H9 (cell line): ENCODE data around the gene VPREB3. TPM values are rescaled to one million over a fixed set of nuclear protein-coding genes. Genes with fewer than 3 reads are reported as not detected.

Experiments
- DNase-seq: peaks from one replicate; pipeline ENCODE4 v3.0.0-alpha.2; 2017
- H2AFZ ChIP-seq: one replicate; pipeline ENCODE4 v1.6.1; 2013; ENCODE audit warnings: mild to moderate bottlenecking, low read length, control low read depth, moderate library complexity
- H2AK5ac ChIP-seq: 2 replicates; pipeline ENCODE4 v1.6.1; 2013; ENCODE audit warnings: low read length, control low read depth, mixed read lengths; ENCODE audit not compliant: insufficient read length
- H2BK120ac ChIP-seq: one replicate; pipeline ENCODE4 v1.6.1; 2013; ENCODE audit warnings: low read depth, mild to moderate bottlenecking, low read length, control low read depth, inconsistent platforms; ENCODE audit not compliant: poor library complexity, severe bottlenecking
- H2BK12ac ChIP-seq: 2 replicates; pipeline ENCODE4 v1.6.1; 2013; ENCODE audit warnings: low read length, control low read depth, mixed read lengths, low read depth; ENCODE audit not compliant: insufficient read length
- H2BK15ac ChIP-seq: 2 replicates; pipeline ENCODE4 v1.6.1; 2013; ENCODE audit warnings: low read depth, low read length, control low read depth
- H2BK20ac ChIP-seq: one replicate; pipeline ENCODE4 v1.6.1; 2013; ENCODE audit warnings: low read depth, mild to moderate bottlenecking, low read length, control low read depth, inconsistent platforms; ENCODE audit not compliant: poor library complexity, severe bottlenecking
- H2BK5ac ChIP-seq: 2 replicates; pipeline ENCODE4 v1.6.1; 2013; ENCODE audit warnings: low read length, control low read depth, mixed read lengths; ENCODE audit not compliant: insufficient read length
- H3K14ac ChIP-seq: 2 replicates; pipeline ENCODE4 v1.6.1; 2013; ENCODE audit warnings: low read length, control low read depth; ENCODE audit not compliant: insufficient read depth
- H3K18ac ChIP-seq: 2 replicates; pipeline ENCODE4 v1.6.1; 2013; ENCODE audit warnings: low read depth, mild to moderate bottlenecking, mixed read lengths, low read length, control low read depth; ENCODE audit not compliant: insufficient read length
- H3K23ac ChIP-seq: 2 replicates; pipeline ENCODE4 v1.6.1; 2013; ENCODE audit warnings: low read length, control low read depth, mixed read lengths, low read depth; ENCODE audit not compliant: insufficient read length
- H3K23me2 ChIP-seq: 2 replicates; pipeline ENCODE4 v1.6.1; 2013; ENCODE audit warnings: low read depth, mild to moderate bottlenecking, mixed read lengths, low read length, control low read depth; ENCODE audit not compliant: insufficient read length, poor library complexity, severe bottlenecking
- H3K27ac ChIP-seq: 2 replicates; pipeline ENCODE4 v1.5.1; 2013; ENCODE audit warnings: low read length, control low read depth, mixed read lengths, low read depth; ENCODE audit not compliant: insufficient read length
- H3K27me3 ChIP-seq: 2 replicates; pipeline ENCODE4 v1.6.1; 2013; ENCODE audit warnings: low read length, control low read depth, inconsistent platforms; ENCODE audit not compliant: insufficient read depth
- H3K4ac ChIP-seq: 2 replicates; pipeline ENCODE4 v1.6.1; 2013; ENCODE audit warnings: low read depth, mild to moderate bottlenecking, control low read depth, inconsistent platforms, low read length, moderate library complexity
- H3K4me1 ChIP-seq: 2 replicates; pipeline ENCODE4 v1.6.1; 2013; ENCODE audit warnings: low read length, control low read depth, inconsistent platforms; ENCODE audit not compliant: insufficient read depth
- H3K4me2 ChIP-seq: 2 replicates; pipeline ENCODE4 v1.6.1; 2013; ENCODE audit warnings: low read length, control low read depth, mixed read lengths; ENCODE audit not compliant: insufficient read length, insufficient read depth
- H3K56ac ChIP-seq: 2 replicates; pipeline ENCODE4 v1.6.1; 2013; ENCODE audit warnings: low read depth, mild to moderate bottlenecking, mixed read lengths, low read length, control low read depth; ENCODE audit not compliant: insufficient read length
- H3K79me1 ChIP-seq: 2 replicates; pipeline ENCODE4 v1.6.1; 2013; ENCODE audit warnings: low read depth, mild to moderate bottlenecking, moderate library complexity, low read length, control low read depth, inconsistent platforms; ENCODE audit not compliant: insufficient read depth, poor library complexity, severe bottlenecking
- H3K79me2 ChIP-seq: 2 replicates; pipeline ENCODE4 v1.6.1; 2013; ENCODE audit warnings: low read length, control low read depth, inconsistent platforms; ENCODE audit not compliant: insufficient read depth
- H3K9ac ChIP-seq: 2 replicates; pipeline ENCODE4 v1.6.1; 2013; ENCODE audit warnings: low read length, control low read depth, mixed read lengths; ENCODE audit not compliant: insufficient read length; ENCODE audit errors: extremely low read depth
- H3K9me3 ChIP-seq: one replicate; pipeline ENCODE4 v1.6.1; 2013; ENCODE audit warnings: low read depth, low read length, inconsistent platforms; ENCODE audit not compliant: control insufficient read depth
- H3T11ph ChIP-seq: one replicate; pipeline ENCODE4 v1.6.1; 2013; ENCODE audit warnings: mild to moderate bottlenecking, low read length, control low read depth, inconsistent platforms
- H4K20me1 ChIP-seq: one replicate; pipeline ENCODE4 v1.6.1; 2013; ENCODE audit not compliant: control insufficient read depth, insufficient read length, insufficient read depth
- H4K5ac ChIP-seq: 2 replicates; pipeline ENCODE4 v1.6.1; 2013; ENCODE audit warnings: low read depth, mild to moderate bottlenecking, mixed read lengths, low read length, control low read depth; ENCODE audit not compliant: insufficient read length
- H4K8ac ChIP-seq: replicated peaks from 2 replicates; pipeline ENCODE4 v1.6.1; 2013; ENCODE audit warnings: low read length, control low read depth, mixed read lengths, low read depth; ENCODE audit not compliant: insufficient read length
- H4K91ac ChIP-seq: 2 replicates; pipeline ENCODE4 v1.6.1; 2013; ENCODE audit warnings: low read depth, mild to moderate bottlenecking, moderate library complexity, mixed read lengths, low read length, control low read depth; ENCODE audit not compliant: insufficient read length
- H3K27ac Mint-ChIP-seq, 3 experiments: 2 replicates in 2 of 3; 3 replicates in 1 of 3; pipeline ENCODE4 v1.8.0; 2020 to 2021; ENCODE audit warnings: mixed read lengths in 3 of 3, mild to moderate bottlenecking in 1 of 3, moderate library complexity in 1 of 3
- H3K27me3 Mint-ChIP-seq: 2 replicates; pipeline ENCODE4 v1.8.0; 2021; ENCODE audit warnings: low read depth, mild to moderate bottlenecking, moderate library complexity, mixed read lengths
- H3K36me3 Mint-ChIP-seq, 3 experiments: 2 replicates in 2 of 3; 3 replicates in 1 of 3; pipeline ENCODE4 v1.8.0; 2020 to 2021; ENCODE audit warnings: low read depth in 3 of 3, mixed read lengths in 3 of 3; ENCODE audit not compliant: insufficient read depth in 1 of 3
- H3K4me1 Mint-ChIP-seq, 2 experiments: 2 replicates each; pipeline ENCODE4 v1.8.0; 2020; ENCODE audit warnings: mixed read lengths in 2 of 2
- H3K4me3 Mint-ChIP-seq, 2 experiments: 2 replicates in 1 of 2; 3 replicates in 1 of 2; pipeline ENCODE4 v1.8.0; 2020 to 2021; ENCODE audit warnings: mild to moderate bottlenecking in 2 of 2, mixed read lengths in 2 of 2, moderate library complexity in 1 of 2
- H3K9me3 Mint-ChIP-seq, 2 experiments: 2 replicates in 1 of 2; 3 replicates in 1 of 2; pipeline ENCODE4 v1.8.0; 2020; ENCODE audit warnings: mild to moderate bottlenecking in 2 of 2, mixed read lengths in 2 of 2, moderate library complexity in 1 of 2
- WGBS: extraction: QIAGEN DNeasy Blood & Tissue Kit; methylation state at CpG from one replicate; pipeline ENCODE4 v1.1.7; 2013; ENCODE audit warnings: missing lambda C conversion rate, low lambda C conversion rate, mixed read lengths; ENCODE audit not compliant: insufficient read length; ENCODE audit errors: extremely low coverage; 5-methylcytosine and 5-hydroxymethylcytosine counted together
- total RNA-seq: library from RNA; stranded (reverse); gene quantifications from 2 replicates; pipeline ENCODE4 v1.2.1, GENCODE V29; 2021
- TF ChIP-seq, protein P1 (sequence below): fragments of 200-600 bp; sonication (generic); conservative IDR thresholded peaks from 3 replicates; pipeline ENCODE4 v1.8.0; 2021; ENCODE audit warnings: antibody characterized with exemption, mild to moderate bottlenecking

VPREB3 gene
- total RNA-seq, 1 experiment from 2014 or later, result 0.50 TPM

GRCh38 chr22:23722160-23722559, 32.1 kb downstream of the VPREB3 start:
- H4K5ac ChIP-seq, result no peak overlapping the region
- no peak overlapping the region for H2BK15ac ChIP-seq
- H3K4me1 ChIP-seq, result no peaks in the 10 kb centered on the region
- WGBS, result no CpG with 5 or more reads among the region's 4 CpGs
- no peak overlapping the region for H2BK20ac ChIP-seq
- H4K91ac ChIP-seq, result no peak overlapping the region
- no peak overlapping the region for H3K23ac ChIP-seq
- no peaks in the 10 kb centered on the region for H4K20me1 ChIP-seq
- no peak overlapping the region for H2BK12ac ChIP-seq
- no peak overlapping the region for H3K4me2 ChIP-seq
- H3K23me2 ChIP-seq, result no peaks in the 10 kb centered on the region
- H3K27ac ChIP-seq, result no peak overlapping the region
- no peak overlapping the region for H2BK5ac ChIP-seq
- H3K56ac ChIP-seq, result no peak overlapping the region
- H3K27me3 ChIP-seq, result no peaks in the 10 kb centered on the region
- no peak overlapping the region for H3K18ac ChIP-seq
- no peaks in the 10 kb centered on the region for H3K79me2 ChIP-seq
- TF ChIP-seq, protein P1, sequence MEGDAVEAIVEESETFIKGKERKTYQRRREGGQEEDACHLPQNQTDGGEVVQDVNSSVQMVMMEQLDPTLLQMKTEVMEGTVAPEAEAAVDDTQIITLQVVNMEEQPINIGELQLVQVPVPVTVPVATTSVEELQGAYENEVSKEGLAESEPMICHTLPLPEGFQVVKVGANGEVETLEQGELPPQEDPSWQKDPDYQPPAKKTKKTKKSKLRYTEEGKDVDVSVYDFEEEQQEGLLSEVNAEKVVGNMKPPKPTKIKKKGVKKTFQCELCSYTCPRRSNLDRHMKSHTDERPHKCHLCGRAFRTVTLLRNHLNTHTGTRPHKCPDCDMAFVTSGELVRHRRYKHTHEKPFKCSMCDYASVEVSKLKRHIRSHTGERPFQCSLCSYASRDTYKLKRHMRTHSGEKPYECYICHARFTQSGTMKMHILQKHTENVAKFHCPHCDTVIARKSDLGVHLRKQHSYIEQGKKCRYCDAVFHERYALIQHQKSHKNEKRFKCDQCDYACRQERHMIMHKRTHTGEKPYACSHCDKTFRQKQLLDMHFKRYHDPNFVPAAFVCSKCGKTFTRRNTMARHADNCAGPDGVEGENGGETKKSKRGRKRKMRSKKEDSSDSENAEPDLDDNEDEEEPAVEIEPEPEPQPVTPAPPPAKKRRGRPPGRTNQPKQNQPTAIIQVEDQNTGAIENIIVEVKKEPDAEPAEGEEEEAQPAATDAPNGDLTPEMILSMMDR, result no peak
- H3K9me3 ChIP-seq, result no peaks in the 10 kb centered on the region
- no peak overlapping the region for H4K8ac ChIP-seq
- no peak overlapping the region for H3K4ac ChIP-seq
- Mint-ChIP-seq H3K27ac (no peak overlapping the region), H3K4me3 (no peak overlapping the region), H3K9me3 (no peaks in the 10 kb centered on the region), H3K36me3 (no peaks in the 10 kb centered on the region), H3K27me3 (peaks cover 8% of the 10 kb centered on the region), H3K4me1 (peaks cover 0 to 4% of the 10 kb centered on the region in 2 experiments; a peak in 2 of 4 replicates)
- H2AFZ ChIP-seq, result no peak overlapping the region
- no peak overlapping the region for H3T11ph ChIP-seq
- no peak overlapping the region for H2BK120ac ChIP-seq
- no peak overlapping the region for H2AK5ac ChIP-seq
- no peaks in the 10 kb centered on the region for H3K79me1 ChIP-seq
- no peak overlapping the region for H3K9ac ChIP-seq
- no peak for DNase-seq
- H3K14ac ChIP-seq, result no peak overlapping the region
